Parathyroid adenoma (tissue), 2 donors: ENCODE measurements around the gene NLGN4X.

Experiments used
- H2AFZ ChIP-seq: fragments of 300-600 bp; sonication (generic); one replicate; pipeline ENCODE4 v1.7.0; 2017; ENCODE audit warnings: antibody characterized with exemption, mild to moderate bottlenecking
- H3K27ac ChIP-seq: fragments of 300-600 bp; sonication (generic); one replicate; pipeline ENCODE4 v1.7.0; 2017
- H3K27me3 ChIP-seq: fragments of 300-600 bp; sonication (generic); one replicate; pipeline ENCODE4 v1.7.0; 2017; ENCODE audit warnings: low read length; ENCODE audit not compliant: control insufficient read depth, insufficient read depth
- H3K36me3 ChIP-seq: fragments of 300-600 bp; sonication (generic); one replicate; pipeline ENCODE4 v1.7.0; 2017; ENCODE audit warnings: low read length; ENCODE audit not compliant: control insufficient read depth, insufficient read depth
- H3K4me1 ChIP-seq: fragments of 300-600 bp; sonication (generic); one replicate; pipeline ENCODE4 v1.7.0; 2017; ENCODE audit warnings: control low read depth
- H3K4me2 ChIP-seq: fragments of 300-600 bp; sonication (generic); one replicate; pipeline ENCODE4 v1.7.0; 2017; ENCODE audit warnings: low read length
- H3K4me3 ChIP-seq: fragments of 300-600 bp; sonication (generic); one replicate; pipeline ENCODE4 v1.7.0; 2017; ENCODE audit warnings: low read depth, low read length
- H3K79me2 ChIP-seq: fragments of 300-600 bp; sonication (generic); one replicate; pipeline ENCODE4 v1.7.0; 2017; ENCODE audit warnings: control low read depth
- H3K9ac ChIP-seq: fragments of 300-600 bp; sonication (generic); one replicate; pipeline ENCODE4 v1.7.0; 2017; ENCODE audit warnings: mild to moderate bottlenecking
- H3K9me3 ChIP-seq: fragments of 300-600 bp; sonication (generic); one replicate; pipeline ENCODE4 v1.7.0; 2017; ENCODE audit warnings: low read length; ENCODE audit not compliant: control insufficient read depth
- TF ChIP-seq, protein P1 (sequence below): fragments of 300-600 bp; sonication (generic); IDR thresholded peaks from one replicate; pipeline ENCODE4 v1.7.0; 2017; ENCODE audit warnings: antibody characterized with exemption, mild to moderate bottlenecking
- donor health status: primary hyperparathyroidism.

Gene NLGN4X

GRCh38 chrX:6149060-6149872 is 79.4 kb downstream of the NLGN4X start:
- TF ChIP-seq, protein P1, sequence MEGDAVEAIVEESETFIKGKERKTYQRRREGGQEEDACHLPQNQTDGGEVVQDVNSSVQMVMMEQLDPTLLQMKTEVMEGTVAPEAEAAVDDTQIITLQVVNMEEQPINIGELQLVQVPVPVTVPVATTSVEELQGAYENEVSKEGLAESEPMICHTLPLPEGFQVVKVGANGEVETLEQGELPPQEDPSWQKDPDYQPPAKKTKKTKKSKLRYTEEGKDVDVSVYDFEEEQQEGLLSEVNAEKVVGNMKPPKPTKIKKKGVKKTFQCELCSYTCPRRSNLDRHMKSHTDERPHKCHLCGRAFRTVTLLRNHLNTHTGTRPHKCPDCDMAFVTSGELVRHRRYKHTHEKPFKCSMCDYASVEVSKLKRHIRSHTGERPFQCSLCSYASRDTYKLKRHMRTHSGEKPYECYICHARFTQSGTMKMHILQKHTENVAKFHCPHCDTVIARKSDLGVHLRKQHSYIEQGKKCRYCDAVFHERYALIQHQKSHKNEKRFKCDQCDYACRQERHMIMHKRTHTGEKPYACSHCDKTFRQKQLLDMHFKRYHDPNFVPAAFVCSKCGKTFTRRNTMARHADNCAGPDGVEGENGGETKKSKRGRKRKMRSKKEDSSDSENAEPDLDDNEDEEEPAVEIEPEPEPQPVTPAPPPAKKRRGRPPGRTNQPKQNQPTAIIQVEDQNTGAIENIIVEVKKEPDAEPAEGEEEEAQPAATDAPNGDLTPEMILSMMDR = no peak
- Histone ChIP-seq H3K9ac (no peak overlapping the region), H3K4me3 (no peak overlapping the region), H2AFZ (no peak overlapping the region), H3K4me2 (no peak overlapping the region), H3K27me3 (no peaks in the 10 kb centered on the region), H3K36me3 (no peaks in the 10 kb centered on the region), H3K79me2 (no peaks in the 10 kb centered on the region), H3K9me3 (no peaks in the 10 kb centered on the region), H3K27ac (no peak overlapping the region), H3K4me1 (no peaks in the 10 kb centered on the region)

DNA sequence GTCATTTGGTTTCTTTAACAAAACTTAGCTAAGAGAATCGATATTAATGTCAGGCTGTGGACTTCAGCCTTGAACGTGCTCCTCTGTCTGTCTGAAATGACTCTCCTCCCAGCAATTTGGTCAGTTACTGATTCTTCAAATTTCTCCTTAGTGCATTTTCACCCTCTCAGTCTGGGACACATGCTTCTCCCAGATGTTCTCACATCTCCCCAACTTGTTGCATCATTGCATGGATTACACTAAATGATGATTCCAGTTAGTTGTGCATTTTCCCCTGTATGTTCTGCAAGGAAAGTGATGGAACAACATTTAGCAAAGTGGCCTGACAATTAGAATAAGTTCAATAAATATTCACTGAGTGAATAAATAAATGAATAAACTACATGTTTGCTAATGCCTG is 94.4 kb downstream of the NLGN4X start:
- Histone ChIP-seq H2AFZ (no peak overlapping the region), H3K4me3 (no peak overlapping the region), H3K9me3 (no peaks in the 10 kb centered on the region), H3K27ac (no peak overlapping the region), H3K4me1 (no peaks in the 10 kb centered on the region), H3K27me3 (no peaks in the 10 kb centered on the region), H3K4me2 (no peak overlapping the region), H3K79me2 (no peaks in the 10 kb centered on the region), H3K9ac (no peak overlapping the region), H3K36me3 (no peaks in the 10 kb centered on the region)
- TF ChIP-seq, protein P1 = no peak

DNA sequence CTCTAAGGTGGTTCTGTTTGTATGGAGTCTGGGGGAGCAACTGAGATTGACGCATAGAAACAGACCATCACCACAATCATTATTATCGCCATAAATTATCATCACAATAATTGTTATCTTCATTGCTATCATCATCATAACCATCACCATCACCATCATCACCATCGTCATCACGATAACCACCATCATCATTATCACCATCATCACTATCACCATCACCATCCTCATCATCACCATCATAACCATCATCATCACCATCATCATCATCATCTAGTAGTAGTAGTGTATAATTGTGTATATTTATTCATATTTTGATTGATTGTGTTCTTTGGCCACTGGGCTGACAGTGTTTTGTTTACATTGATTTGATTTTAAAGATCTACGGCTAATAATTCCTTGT is 95.7 kb downstream of the NLGN4X start:
- Histone ChIP-seq H3K79me2 (no peaks in the 10 kb centered on the region), H3K4me1 (no peaks in the 10 kb centered on the region), H3K4me2 (no peak overlapping the region), H3K4me3 (no peak overlapping the region), H3K9me3 (no peaks in the 10 kb centered on the region), H2AFZ (no peak overlapping the region), H3K36me3 (no peaks in the 10 kb centered on the region), H3K27me3 (no peaks in the 10 kb centered on the region), H3K27ac (no peak overlapping the region), H3K9ac (no peak overlapping the region)
- TF ChIP-seq, protein P1 = no peak

DNA sequence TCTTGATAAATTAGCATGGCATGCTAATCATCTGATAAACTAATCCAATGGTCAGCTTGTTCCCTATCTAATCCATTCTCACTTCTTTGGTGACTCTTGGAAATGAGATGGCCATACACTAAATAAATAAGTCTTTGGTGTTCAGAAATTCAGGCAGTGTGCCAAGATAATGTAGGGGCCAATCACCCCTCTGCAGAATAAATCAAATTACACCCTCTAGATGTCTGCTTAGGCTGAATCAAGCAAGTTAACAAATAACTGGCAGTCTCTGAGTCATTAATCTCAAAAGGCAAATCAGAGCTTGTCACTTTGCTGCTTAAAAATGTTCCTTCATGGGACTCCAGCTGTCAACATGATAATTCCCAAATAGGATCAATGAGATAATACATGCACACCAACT is 97.4 kb downstream of the NLGN4X start:
- Histone ChIP-seq H3K9me3 (no peaks in the 10 kb centered on the region), H3K27ac (no peak overlapping the region), H3K4me1 (no peaks in the 10 kb centered on the region), H3K4me2 (no peak overlapping the region), H2AFZ (no peak overlapping the region), H3K36me3 (no peaks in the 10 kb centered on the region), H3K79me2 (no peaks in the 10 kb centered on the region), H3K27me3 (no peaks in the 10 kb centered on the region), H3K9ac (no peak overlapping the region), H3K4me3 (no peak overlapping the region)
- TF ChIP-seq, protein P1 = no peak

- no peak overlapping the region for H3K9ac ChIP-seq
- TF ChIP-seq, protein P1 = no peak
- no peaks in the 10 kb centered on the region for H3K4me1 ChIP-seq
- H3K79me2 ChIP-seq = no peaks in the 10 kb centered on the region
- no peaks in the 10 kb centered on the region for H3K36me3 ChIP-seq
- H3K27ac ChIP-seq = no peak overlapping the region
- H2AFZ ChIP-seq = no peak overlapping the region
- no peak overlapping the region for H3K4me2 ChIP-seq
- no peak overlapping the region for H3K4me3 ChIP-seq
- no peaks in the 10 kb centered on the region for H3K9me3 ChIP-seq
- H3K27me3 ChIP-seq = no peaks in the 10 kb centered on the region
Measured at GRCh38 chrX:6129195-6129594, 99.5 kb downstream of the NLGN4X start.
